ENCODE results near the gene KCNE4. TPM values are rescaled to one million over a fixed set of nuclear protein-coding genes. Genes with fewer than 3 reads are reported as not detected.

KCNE4 gene
- total RNA-seq, 1 experiment from 2014 or later, result not detected

DNA sequence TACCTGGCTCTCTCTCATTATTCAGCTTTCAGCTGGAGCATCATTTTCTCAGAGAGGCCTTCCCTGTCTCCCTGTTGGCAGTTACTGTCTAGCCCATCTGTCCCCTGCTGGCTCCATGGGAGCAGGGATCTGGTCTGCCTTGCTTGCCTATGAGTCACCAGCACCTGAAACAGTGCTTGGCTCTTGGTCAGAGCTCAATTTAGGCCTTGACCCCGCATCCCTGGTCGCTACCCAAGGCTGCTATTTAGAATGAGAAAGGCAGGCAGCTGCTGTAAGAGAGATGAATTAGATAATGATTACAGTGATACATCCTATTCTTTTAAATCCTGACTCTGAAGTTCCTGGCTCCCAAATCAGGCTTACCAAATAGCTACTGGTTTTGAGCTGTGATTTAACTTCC, 32.9 kb downstream of the KCNE4 start:
- no peaks in the 10 kb centered on the region for H3K27me3 ChIP-seq (ENCODE audit: low read length)
- intact Hi-C loops (cut with micrococcal nuclease), result no loop called here
- no peak overlapping the region for H3K27ac ChIP-seq (ENCODE audit: low read length)
- ATAC-seq, result no peak
- H3K9ac ChIP-seq (ENCODE audit: low read length), result no peak overlapping the region
- no TSS peak for BruUV-seq (replicated peaks)
- H2AFZ ChIP-seq (ENCODE audit: low read length), result no peak overlapping the region
- CTCF ChIA-PET, result no interaction called here
- no peaks in the 10 kb centered on the region for H3K4me1 ChIP-seq (ENCODE audit: insufficient read depth, low read length)
- TF ChIP-seq EZH2 (IDR thresholded peaks at IDR 0.05; ENCODE audit: low read length, unreplicated experiment) (no peak), EZH2phosphoT487 (IDR thresholded peaks at IDR 0.05; ENCODE audit: borderline replicate concordance, low read length) (no peak)
- TF ChIP-seq, protein P1, sequence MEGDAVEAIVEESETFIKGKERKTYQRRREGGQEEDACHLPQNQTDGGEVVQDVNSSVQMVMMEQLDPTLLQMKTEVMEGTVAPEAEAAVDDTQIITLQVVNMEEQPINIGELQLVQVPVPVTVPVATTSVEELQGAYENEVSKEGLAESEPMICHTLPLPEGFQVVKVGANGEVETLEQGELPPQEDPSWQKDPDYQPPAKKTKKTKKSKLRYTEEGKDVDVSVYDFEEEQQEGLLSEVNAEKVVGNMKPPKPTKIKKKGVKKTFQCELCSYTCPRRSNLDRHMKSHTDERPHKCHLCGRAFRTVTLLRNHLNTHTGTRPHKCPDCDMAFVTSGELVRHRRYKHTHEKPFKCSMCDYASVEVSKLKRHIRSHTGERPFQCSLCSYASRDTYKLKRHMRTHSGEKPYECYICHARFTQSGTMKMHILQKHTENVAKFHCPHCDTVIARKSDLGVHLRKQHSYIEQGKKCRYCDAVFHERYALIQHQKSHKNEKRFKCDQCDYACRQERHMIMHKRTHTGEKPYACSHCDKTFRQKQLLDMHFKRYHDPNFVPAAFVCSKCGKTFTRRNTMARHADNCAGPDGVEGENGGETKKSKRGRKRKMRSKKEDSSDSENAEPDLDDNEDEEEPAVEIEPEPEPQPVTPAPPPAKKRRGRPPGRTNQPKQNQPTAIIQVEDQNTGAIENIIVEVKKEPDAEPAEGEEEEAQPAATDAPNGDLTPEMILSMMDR (conservative IDR thresholded peaks at IDR 0.05; ENCODE audit: low read depth, low read length), result no peak
- POLR2A ChIA-PET (ENCODE audit: unreplicated experiment), result no interaction called here
- H3F3A ChIP-seq (ENCODE audit: low read length, unreplicated experiment), result no peaks in the 10 kb centered on the region
- no peak for DNase-seq
- H3K36me3 ChIP-seq (ENCODE audit: low read depth, low read length), result no peaks in the 10 kb centered on the region
- no peaks in the 10 kb centered on the region for H3K9me3 ChIP-seq (ENCODE audit: low read length)
- no peak overlapping the region for H3K4me3 ChIP-seq (ENCODE audit: low read length)
- no peaks in the 10 kb centered on the region for H3K79me2 ChIP-seq (ENCODE audit: low read length)
- no peaks in the 10 kb centered on the region for H4K20me1 ChIP-seq (ENCODE audit: low read length)
- H3K9me2 ChIP-seq (replicated peaks; ENCODE audit: low read length), result no peaks in the 10 kb centered on the region
- no peak overlapping the region for H3K4me2 ChIP-seq (ENCODE audit: low read length)

DNA sequence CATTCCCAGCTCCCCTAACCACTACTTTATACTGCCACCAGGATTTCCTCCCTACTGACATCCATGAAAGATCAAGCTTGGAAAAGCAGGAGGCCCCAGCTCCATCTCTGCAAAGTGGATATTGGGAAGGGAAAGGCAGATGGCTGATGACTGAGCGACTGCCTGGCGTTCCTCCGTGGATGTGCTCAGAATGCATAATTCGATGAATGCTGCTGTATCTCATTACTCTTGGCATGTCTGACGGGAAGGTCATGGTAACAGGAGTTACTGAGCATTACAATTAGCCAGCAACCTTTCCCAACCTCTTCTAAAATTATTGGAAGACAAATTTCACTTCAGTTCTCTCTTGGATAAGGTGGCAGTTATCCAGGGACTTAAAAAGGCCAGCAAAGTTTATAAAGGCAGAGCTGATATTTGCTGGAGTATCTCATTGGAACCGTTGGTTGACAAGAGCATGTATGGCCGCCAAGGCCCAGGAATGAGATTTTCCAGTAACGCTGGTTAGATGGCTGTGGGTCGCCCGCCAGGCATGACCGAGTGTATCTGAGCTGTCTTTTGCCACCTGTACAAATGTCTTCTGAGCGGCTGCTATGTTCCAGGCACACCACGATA, 34.5 kb downstream of the KCNE4 start:
- TF ChIP-seq EZH2 (IDR thresholded peaks at IDR 0.05; ENCODE audit: low read length, unreplicated experiment) (no peak), EZH2phosphoT487 (IDR thresholded peaks at IDR 0.05; ENCODE audit: borderline replicate concordance, low read length) (no peak)
- TF ChIP-seq, protein P1 (conservative IDR thresholded peaks at IDR 0.05; ENCODE audit: low read depth, low read length), result no peak
- H3K4me1 ChIP-seq (ENCODE audit: insufficient read depth, low read length), result no peaks in the 10 kb centered on the region
- H3K79me2 ChIP-seq (ENCODE audit: low read length), result no peaks in the 10 kb centered on the region
- no peak overlapping the region for H3K4me2 ChIP-seq (ENCODE audit: low read length)
- H3K9me3 ChIP-seq (ENCODE audit: low read length), result no peaks in the 10 kb centered on the region
- no peak overlapping the region for H3K9ac ChIP-seq (ENCODE audit: low read length)
- H3K9me2 ChIP-seq (replicated peaks; ENCODE audit: low read length), result no peaks in the 10 kb centered on the region
- H3F3A ChIP-seq (ENCODE audit: low read length, unreplicated experiment), result no peaks in the 10 kb centered on the region
- ATAC-seq (no peak), DNase-seq (no peak)
- CTCF ChIA-PET, result no interaction called here
- no peak overlapping the region for H3K4me3 ChIP-seq (ENCODE audit: low read length)
- no TSS peak for BruUV-seq (replicated peaks)
- no peaks in the 10 kb centered on the region for H3K27me3 ChIP-seq (ENCODE audit: low read length)
- POLR2A ChIA-PET (ENCODE audit: unreplicated experiment), result no interaction called here
- intact Hi-C loops (cut with micrococcal nuclease), result no loop called here
- H2AFZ ChIP-seq (ENCODE audit: low read length), result no peak overlapping the region
- no peak overlapping the region for H3K27ac ChIP-seq (ENCODE audit: low read length)
- no peaks in the 10 kb centered on the region for H3K36me3 ChIP-seq (ENCODE audit: low read depth, low read length)
- H4K20me1 ChIP-seq (ENCODE audit: low read length), result no peaks in the 10 kb centered on the region

DNA sequence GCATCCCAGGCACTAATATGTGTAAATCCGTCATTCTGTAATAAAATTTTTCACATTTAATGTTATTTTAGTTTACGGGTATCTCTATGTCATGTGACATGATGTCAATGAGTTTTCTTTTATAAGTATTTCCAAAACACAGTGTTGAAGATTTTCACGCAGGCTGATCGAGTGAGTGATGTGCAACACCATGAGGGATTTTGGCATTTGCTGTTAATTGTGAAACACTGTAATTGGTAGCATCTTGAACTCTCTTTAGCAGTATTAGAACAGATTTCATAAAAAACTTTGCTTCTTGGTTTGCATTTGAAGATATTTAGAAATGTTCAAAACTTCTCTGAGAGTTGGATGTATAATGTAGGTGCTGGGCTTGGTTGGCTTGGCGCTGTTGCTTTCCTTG, 35.5 kb downstream of the KCNE4 start:
- TF ChIP-seq EZH2 (IDR thresholded peaks at IDR 0.05; ENCODE audit: low read length, unreplicated experiment) (no peak), EZH2phosphoT487 (IDR thresholded peaks at IDR 0.05; ENCODE audit: borderline replicate concordance, low read length) (no peak)
- TF ChIP-seq, protein P1 (conservative IDR thresholded peaks at IDR 0.05; ENCODE audit: low read depth, low read length), result no peak
- H3K27me3 ChIP-seq (ENCODE audit: low read length), result no peaks in the 10 kb centered on the region
- no peaks in the 10 kb centered on the region for H3K9me3 ChIP-seq (ENCODE audit: low read length)
- H3K4me1 ChIP-seq (ENCODE audit: insufficient read depth, low read length), result no peaks in the 10 kb centered on the region
- H2AFZ ChIP-seq (ENCODE audit: low read length), result no peak overlapping the region
- no peak overlapping the region for H3K4me3 ChIP-seq (ENCODE audit: low read length)
- H3K9ac ChIP-seq (ENCODE audit: low read length), result no peak overlapping the region
- no TSS peak for BruUV-seq (replicated peaks)
- no peaks in the 10 kb centered on the region for H3K79me2 ChIP-seq (ENCODE audit: low read length)
- H3K36me3 ChIP-seq (ENCODE audit: low read depth, low read length), result no peaks in the 10 kb centered on the region
- no peak overlapping the region for H3K27ac ChIP-seq (ENCODE audit: low read length)
- DNase-seq (no peak), ATAC-seq (no peak)
- POLR2A ChIA-PET (ENCODE audit: unreplicated experiment), result no interaction called here
- CTCF ChIA-PET, result no interaction called here
- no peaks in the 10 kb centered on the region for H3F3A ChIP-seq (ENCODE audit: low read length, unreplicated experiment)
- no peak overlapping the region for H3K4me2 ChIP-seq (ENCODE audit: low read length)
- no peaks in the 10 kb centered on the region for H3K9me2 ChIP-seq (replicated peaks; ENCODE audit: low read length)
- H4K20me1 ChIP-seq (ENCODE audit: low read length), result no peaks in the 10 kb centered on the region
- intact Hi-C loops (cut with micrococcal nuclease), result no loop called here

All from PC-3 (cell line).